A673 (cell line): ENCODE data around the gene PPP1R37. TPM values are rescaled to one million over a fixed set of nuclear protein-coding genes. Genes with fewer than 3 reads are reported as not detected.

Experiments
- BruUV-seq: library from RNA; stranded (reverse); fragments of 400-500 nt; replicated peaks from 2 replicates; lab custom pipeline; 2021; lab: Mats Ljungman, UMichigan
- CTCF ChIA-PET: fragments of 300-600 bp; sonication (Branson Sonifier 250); formaldehyde crosslinking; loops from one replicate; lab custom pipeline; 2022; ENCODE audit warnings: antibody characterized with exemption; lab: Charles Lee
- POLR2A ChIA-PET: fragments of 300-600 bp; sonication (Branson Sonifier 250); formaldehyde crosslinking; loops from one replicate; lab custom pipeline; 2022; ENCODE audit warnings: antibody characterized with exemption; ENCODE audit not compliant: low non-redundant PET; lab: Charles Lee
- DNase-seq: peaks from one replicate; pipeline ENCODE4 v3.0.0-alpha.2; 2015; ENCODE audit warnings: low spot score
- H3K27ac ChIP-seq: fragments of 200-600 bp; sonication (generic); 2 replicates; pipeline ENCODE4 v1.5.1; 2016; ENCODE audit warnings: mixed run types, low read depth, mild to moderate bottlenecking, mixed read lengths, antibody characterized with exemption, low read length; ENCODE audit not compliant: poor library complexity, severe bottlenecking
- H3K27me3 ChIP-seq: fragments of 200-600 bp; sonication (generic); replicated peaks from 2 replicates; pipeline ENCODE4 v1.6.1; 2017; ENCODE audit warnings: mixed run types, low read depth, mild to moderate bottlenecking, mixed read lengths, antibody characterized with exemption, low read length; ENCODE audit not compliant: insufficient read depth, poor library complexity
- H3K36me3 ChIP-seq: fragments of 200-600 bp; sonication (generic); 2 replicates; pipeline ENCODE4 v1.6.1; 2016; ENCODE audit warnings: mixed run types, mild to moderate bottlenecking, mixed read lengths, antibody characterized with exemption, low read length; ENCODE audit not compliant: insufficient read depth, poor library complexity, severe bottlenecking
- H3K4me1 ChIP-seq: fragments of 200-600 bp; sonication (generic); 2 replicates; pipeline ENCODE4 v1.6.1; 2017; ENCODE audit warnings: mixed run types, mild to moderate bottlenecking, mixed read lengths, antibody characterized with exemption, low read length; ENCODE audit not compliant: insufficient read depth, poor library complexity, severe bottlenecking
- H3K4me3 ChIP-seq: fragments of 200-600 bp; sonication (generic); 2 replicates; pipeline ENCODE4 v1.5.1; 2016; ENCODE audit warnings: low read depth, mixed run types, mild to moderate bottlenecking, mixed read lengths, low read length; ENCODE audit not compliant: poor library complexity, severe bottlenecking
- H3K9me3 ChIP-seq: fragments of 200-600 bp; sonication (generic); 2 replicates; pipeline ENCODE4 v1.6.1; 2016; ENCODE audit warnings: mixed run types, low read depth, mild to moderate bottlenecking, mixed read lengths, antibody characterized with exemption, low read length; ENCODE audit not compliant: poor library complexity, severe bottlenecking
- EZH2 ChIP-seq: fragments of 200-600 bp; sonication (generic); IDR thresholded peaks from 2 replicates; pipeline ENCODE4 v1.6.1; 2017; ENCODE audit warnings: borderline replicate concordance, low read depth, mild to moderate bottlenecking, mixed read lengths, antibody characterized with exemption, low read length; ENCODE audit not compliant: poor library complexity, severe bottlenecking
- intact Hi-C: fragments of 100-400 bp; cut with micrococcal nuclease; formaldehyde crosslinking; loops from one replicate; pipeline ENCODE4 v1.10.0; 2022; ENCODE audit not compliant: unreplicated experiment
- total RNA-seq: library from RNA; stranded (reverse); gene quantifications from 2 replicates; pipeline ENCODE4 v1.2.3, GENCODE V29; 2021
- TF ChIP-seq, protein P1 (sequence below): fragments of 300-800, 200-600 bp; sonication (generic); conservative IDR thresholded peaks from 2 replicates; pipeline ENCODE4 v1.5.1; 2017; ENCODE audit warnings: low read depth, mild to moderate bottlenecking, antibody characterized with exemption, low read length, moderate library complexity, mixed read lengths

PPP1R37 gene
- total RNA-seq, 1 experiment from 2014 or later, result 34.0 TPM

DNA sequence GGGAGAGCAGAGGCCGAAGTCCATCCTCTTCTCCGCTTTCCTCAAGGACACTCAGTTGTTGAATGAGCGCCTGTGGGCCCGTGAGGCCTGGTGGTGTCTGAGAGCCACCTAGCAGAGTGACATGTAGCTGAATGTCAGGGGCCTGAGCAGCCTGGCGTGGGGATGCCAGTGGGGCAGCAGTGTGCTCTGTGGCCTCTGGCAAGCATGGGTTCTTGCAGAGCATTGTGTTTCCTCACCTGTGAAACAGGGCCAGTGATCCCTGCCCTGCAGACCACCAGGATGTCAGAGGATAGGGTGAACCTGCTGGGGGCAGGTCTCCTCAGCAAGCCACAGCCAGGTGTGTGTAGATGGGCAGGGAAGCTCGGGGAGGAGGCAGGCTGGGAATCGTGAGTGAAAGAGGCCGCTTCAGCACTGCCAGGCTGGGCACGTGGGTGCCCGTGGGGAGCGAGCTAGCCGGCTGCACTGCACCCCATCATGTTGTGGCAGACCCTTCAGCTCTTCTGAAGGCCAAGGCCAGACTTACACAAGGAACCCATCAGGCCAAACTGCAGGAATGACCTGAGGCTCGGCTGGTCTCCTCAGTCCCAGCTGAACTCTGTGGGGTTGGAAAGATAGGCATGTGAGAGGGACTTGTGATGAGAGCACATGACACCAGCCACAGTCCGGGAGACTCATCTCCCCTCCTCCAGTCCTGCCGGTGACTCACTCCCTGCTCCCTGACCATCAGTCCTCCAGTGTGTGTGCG lies 5.0 kb downstream of the PPP1R37 start:
- intact Hi-C loops, result no loop called here
- BruUV-seq, result no TSS peak
- H3K4me3 ChIP-seq, result no peak overlapping the region
- H3K9me3 ChIP-seq, result no peaks in the 10 kb centered on the region
- ChIA-PET CTCF (no interaction called here), POLR2A (interaction anchor here (0.6 kb wide), 1 partner anchor 336 kb away, joined by 4 read pairs; no protein-coding TSS in a partner anchor)
- H3K36me3 ChIP-seq, result no peaks in the 10 kb centered on the region
- H3K4me1 ChIP-seq, result peaks cover 30% of the 10 kb centered on the region
- peak overlapping the region; percentile 27 for H3K27ac ChIP-seq
- no peaks in the 10 kb centered on the region for H3K27me3 ChIP-seq
- TF ChIP-seq, protein P1, sequence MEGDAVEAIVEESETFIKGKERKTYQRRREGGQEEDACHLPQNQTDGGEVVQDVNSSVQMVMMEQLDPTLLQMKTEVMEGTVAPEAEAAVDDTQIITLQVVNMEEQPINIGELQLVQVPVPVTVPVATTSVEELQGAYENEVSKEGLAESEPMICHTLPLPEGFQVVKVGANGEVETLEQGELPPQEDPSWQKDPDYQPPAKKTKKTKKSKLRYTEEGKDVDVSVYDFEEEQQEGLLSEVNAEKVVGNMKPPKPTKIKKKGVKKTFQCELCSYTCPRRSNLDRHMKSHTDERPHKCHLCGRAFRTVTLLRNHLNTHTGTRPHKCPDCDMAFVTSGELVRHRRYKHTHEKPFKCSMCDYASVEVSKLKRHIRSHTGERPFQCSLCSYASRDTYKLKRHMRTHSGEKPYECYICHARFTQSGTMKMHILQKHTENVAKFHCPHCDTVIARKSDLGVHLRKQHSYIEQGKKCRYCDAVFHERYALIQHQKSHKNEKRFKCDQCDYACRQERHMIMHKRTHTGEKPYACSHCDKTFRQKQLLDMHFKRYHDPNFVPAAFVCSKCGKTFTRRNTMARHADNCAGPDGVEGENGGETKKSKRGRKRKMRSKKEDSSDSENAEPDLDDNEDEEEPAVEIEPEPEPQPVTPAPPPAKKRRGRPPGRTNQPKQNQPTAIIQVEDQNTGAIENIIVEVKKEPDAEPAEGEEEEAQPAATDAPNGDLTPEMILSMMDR, result no peak
- TF ChIP-seq EZH2, result no peak
- peak; percentile 29 for DNase-seq

- no peaks in the 10 kb centered on the region for H3K27me3 ChIP-seq
- H3K4me3 ChIP-seq, result no peak overlapping the region
- intact Hi-C loops, result no loop called here
- peaks cover 35% of the 10 kb centered on the region for H3K4me1 ChIP-seq
- no TSS peak for BruUV-seq
- H3K36me3 ChIP-seq, result no peaks in the 10 kb centered on the region
- TF ChIP-seq EZH2, result no peak
- TF ChIP-seq, protein P1, result no peak
- no peaks in the 10 kb centered on the region for H3K9me3 ChIP-seq
- ChIA-PET POLR2A (no interaction called here), CTCF (no interaction called here)
- peak overlapping the region; percentile 44 for H3K27ac ChIP-seq
- DNase-seq, result peak; percentile 63
These were observed 5.8 kb downstream of the PPP1R37 start for GRCh38 chr19:45098521-45099466.

DNA sequence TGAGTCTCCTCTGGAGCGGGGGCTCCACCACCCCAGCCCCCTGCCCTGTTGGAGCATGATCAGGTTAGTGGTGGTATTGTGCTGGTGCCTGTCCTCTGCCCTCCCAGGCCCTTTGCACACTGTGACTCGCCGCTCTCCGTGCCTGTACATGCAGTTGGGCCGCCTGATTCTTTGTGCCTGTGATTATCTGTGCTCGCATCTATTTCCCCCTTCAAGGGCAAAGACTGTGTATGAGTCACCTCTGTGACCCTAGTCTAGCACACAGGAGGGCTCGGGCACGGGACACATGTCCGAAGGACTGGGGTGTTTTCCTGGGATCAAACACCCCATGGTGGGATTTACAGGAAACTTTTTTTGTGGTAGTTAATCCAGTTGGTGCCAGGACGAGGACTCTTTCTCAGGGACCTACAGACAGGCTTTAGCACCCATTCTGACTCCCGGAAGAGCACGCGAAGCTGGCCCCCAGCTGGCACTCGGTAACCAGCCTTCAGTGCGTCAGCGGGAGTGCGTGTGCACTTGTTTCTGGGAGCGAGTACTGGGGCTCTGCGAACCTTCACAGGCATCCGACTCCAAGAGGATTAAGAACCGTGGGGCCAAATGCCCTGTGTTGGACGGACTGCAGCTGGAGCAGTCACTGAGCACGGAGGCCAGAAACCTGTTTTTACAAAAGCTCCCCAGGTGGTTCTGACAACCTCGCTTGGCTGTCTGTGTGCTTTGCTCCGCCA lies 6.7 kb downstream of the PPP1R37 start:
- H3K27ac ChIP-seq, result peak overlapping the region; percentile 44
- H3K36me3 ChIP-seq, result no peaks in the 10 kb centered on the region
- TF ChIP-seq EZH2, result no peak
- TF ChIP-seq, protein P1, result no peak
- H3K4me1 ChIP-seq, result peaks cover 31% of the 10 kb centered on the region
- no peak overlapping the region for H3K4me3 ChIP-seq
- intact Hi-C loops, result no loop called here
- ChIA-PET POLR2A (no interaction called here), CTCF (no interaction called here)
- H3K27me3 ChIP-seq, result no peaks in the 10 kb centered on the region
- no TSS peak for BruUV-seq
- no peaks in the 10 kb centered on the region for H3K9me3 ChIP-seq
- no peak for DNase-seq
